ENCODE results near the gene TMX4.
A peak's percentile ranks its signal among the peaks of the same experiment; 100 is the strongest.

TMX4 gene

DNA sequence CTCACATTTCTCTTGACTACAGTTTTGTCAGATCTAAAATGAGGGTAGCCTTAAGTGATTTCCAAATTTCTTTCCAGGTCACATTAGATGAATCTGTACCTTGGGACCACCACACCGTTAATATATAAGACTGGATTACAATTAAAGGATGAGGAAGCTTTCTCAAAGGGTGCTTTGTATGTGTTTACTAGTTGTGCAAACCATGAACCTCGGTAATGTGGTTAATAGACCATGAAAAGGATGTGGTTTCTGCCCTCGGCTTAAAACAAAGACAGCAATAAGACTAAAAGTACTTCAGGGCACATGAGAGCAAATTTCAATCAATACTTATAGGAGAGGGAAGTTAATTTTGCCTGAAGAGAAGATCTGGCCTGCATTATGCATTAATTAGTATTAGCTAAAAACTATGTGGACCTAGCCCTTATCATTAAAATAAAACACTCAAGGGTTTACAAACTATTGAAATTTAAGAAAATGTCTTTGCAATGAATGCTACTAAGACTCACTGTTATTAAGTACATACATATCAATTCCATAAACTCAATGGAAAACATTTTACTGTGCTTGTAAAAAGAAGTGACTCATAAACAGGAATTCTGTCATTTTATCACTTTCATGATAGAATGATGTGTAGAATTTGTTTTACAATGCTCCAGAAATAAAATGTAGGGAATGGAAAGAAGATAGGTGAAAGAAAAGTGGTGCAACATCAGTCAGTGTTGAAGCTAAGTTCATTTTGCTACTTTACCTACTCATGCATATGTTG is 936 bp upstream of the TMX4 start:
- no peak overlapping the region for H3K27ac ChIP-seq

DNA sequence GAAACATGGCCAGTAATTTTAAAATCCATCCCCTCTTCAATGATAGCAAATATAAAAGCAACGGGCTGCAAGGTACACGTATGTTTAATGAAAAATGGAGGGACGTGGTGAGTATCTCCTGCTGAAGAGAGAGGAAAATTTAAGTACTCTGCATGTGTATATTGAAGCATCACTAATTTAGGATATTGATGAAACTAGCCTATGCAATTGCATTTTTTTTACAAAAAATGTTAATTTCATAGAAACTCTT is 362 bp upstream of the TMX4 start:
- DNase-seq (ENCODE audit: low spot score), result no peak
- ChIA-PET CTCF (interaction anchor here (0.6 to 1.6 kb wide), 5 partner anchors 10 to 703 kb away, joined by 3 to 5 read pairs (median 4); no protein-coding TSS in a partner anchor), POLR2A (ENCODE audit: low non-redundant PET) (interaction anchor here (0.6 kb wide), 1 partner anchor 701 kb away, joined by 3 read pairs; no protein-coding TSS in a partner anchor)
- TF ChIP-seq, protein P1, sequence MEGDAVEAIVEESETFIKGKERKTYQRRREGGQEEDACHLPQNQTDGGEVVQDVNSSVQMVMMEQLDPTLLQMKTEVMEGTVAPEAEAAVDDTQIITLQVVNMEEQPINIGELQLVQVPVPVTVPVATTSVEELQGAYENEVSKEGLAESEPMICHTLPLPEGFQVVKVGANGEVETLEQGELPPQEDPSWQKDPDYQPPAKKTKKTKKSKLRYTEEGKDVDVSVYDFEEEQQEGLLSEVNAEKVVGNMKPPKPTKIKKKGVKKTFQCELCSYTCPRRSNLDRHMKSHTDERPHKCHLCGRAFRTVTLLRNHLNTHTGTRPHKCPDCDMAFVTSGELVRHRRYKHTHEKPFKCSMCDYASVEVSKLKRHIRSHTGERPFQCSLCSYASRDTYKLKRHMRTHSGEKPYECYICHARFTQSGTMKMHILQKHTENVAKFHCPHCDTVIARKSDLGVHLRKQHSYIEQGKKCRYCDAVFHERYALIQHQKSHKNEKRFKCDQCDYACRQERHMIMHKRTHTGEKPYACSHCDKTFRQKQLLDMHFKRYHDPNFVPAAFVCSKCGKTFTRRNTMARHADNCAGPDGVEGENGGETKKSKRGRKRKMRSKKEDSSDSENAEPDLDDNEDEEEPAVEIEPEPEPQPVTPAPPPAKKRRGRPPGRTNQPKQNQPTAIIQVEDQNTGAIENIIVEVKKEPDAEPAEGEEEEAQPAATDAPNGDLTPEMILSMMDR (conservative IDR thresholded peaks at IDR 0.05; ENCODE audit: low read depth), result no peak
- peak overlapping the region; percentile 95 for H3K27ac ChIP-seq

More for the DNA sequence above, 936 bp upstream of the TMX4 start:
- TF ChIP-seq, protein P1 (conservative IDR thresholded peaks at IDR 0.05; ENCODE audit: low read depth), result no peak
- CTCF ChIA-PET, result interaction anchor here (0.6 to 1.6 kb wide), 6 partner anchors 16 to 702 kb away, joined by 3 to 5 read pairs (median 3); no protein-coding TSS in a partner anchor
- POLR2A ChIA-PET (ENCODE audit: low non-redundant PET), result interaction anchor here (0.6 kb wide), 1 partner anchor 701 kb away, joined by 3 read pairs; no protein-coding TSS in a partner anchor
- DNase-seq (ENCODE audit: low spot score), result no peak

- ChIA-PET CTCF (no interaction called here), POLR2A (ENCODE audit: low non-redundant PET) (no interaction called here)
- TF ChIP-seq, protein P1 (conservative IDR thresholded peaks at IDR 0.05; ENCODE audit: low read depth), result no peak
- H3K27ac ChIP-seq, result peak overlapping the region; percentile 95
- peak; percentile 72 for DNase-seq (ENCODE audit: low spot score)
Observed at GRCh38 chr20:8018958-8019245, 659 bp downstream of the TMX4 start.

- no peak for DNase-seq (ENCODE audit: low spot score)
- CTCF ChIA-PET, result interaction anchor here (0.6 kb wide), 1 partner anchor 31 kb away, joined by 5 read pairs; no protein-coding TSS in a partner anchor
- POLR2A ChIA-PET (ENCODE audit: low non-redundant PET), result no interaction called here
- TF ChIP-seq, protein P1 (conservative IDR thresholded peaks at IDR 0.05; ENCODE audit: low read depth), result no peak
- H3K27ac ChIP-seq, result no peak overlapping the region
Observed at GRCh38 chr20:8012724-8013123, 6.8 kb downstream of the TMX4 start.

- CTCF ChIA-PET, result no interaction called here
- POLR2A ChIA-PET (ENCODE audit: low non-redundant PET), result no interaction called here
- TF ChIP-seq, protein P1 (conservative IDR thresholded peaks at IDR 0.05; ENCODE audit: low read depth), result no peak
- DNase-seq (ENCODE audit: low spot score), result no peak
- H3K27ac ChIP-seq, result no peak overlapping the region
Observed at GRCh38 chr20:8008733-8009132, 10.8 kb downstream of the TMX4 start.

GRCh38 chr20:8007490-8007889 is 12.1 kb downstream of the TMX4 start:
- ChIA-PET CTCF (no interaction called here), POLR2A (ENCODE audit: low non-redundant PET) (no interaction called here)
- DNase-seq (ENCODE audit: low spot score), result no peak
- TF ChIP-seq, protein P1 (conservative IDR thresholded peaks at IDR 0.05; ENCODE audit: low read depth), result no peak
- no peak overlapping the region for H3K27ac ChIP-seq
